Activated T-helper 2 cell treated with anti-CD3 and anti-CD28 coated beads, Interferon-gamma antibody, Interleukin-2, Interleukin-4, amounts not matched to agents 10 μg/mL and 5 μg/mL and 100 μg/mL, durations not matched to agents 14 hours and 24 hours and 36 hours (primary cell): Measurements from ENCODE around the gene ATP12A. TPM values are rescaled to one million over a fixed set of nuclear protein-coding genes. Genes with fewer than 3 reads are reported as not detected.

Experiments used
- DNase-seq: peaks from one replicate; pipeline ENCODE4 v3.0.0; 2021; ENCODE audit warnings: low spot score
- H3K27ac Mint-ChIP-seq: one replicate; pipeline ENCODE4 v1.8.0; 2021; ENCODE audit warnings: mixed read lengths
- H3K27me3 Mint-ChIP-seq: one replicate; pipeline ENCODE4 v1.8.0; 2021; ENCODE audit warnings: low read depth, mixed read lengths
- H3K36me3 Mint-ChIP-seq: one replicate; pipeline ENCODE4 v1.8.0; 2021; ENCODE audit warnings: low read depth, mixed read lengths
- H3K4me1 Mint-ChIP-seq: one replicate; pipeline ENCODE4 v1.8.0; 2021; ENCODE audit warnings: low read depth, mixed read lengths
- H3K4me3 Mint-ChIP-seq: one replicate; pipeline ENCODE4 v1.8.0; 2021; ENCODE audit warnings: low read depth, mild to moderate bottlenecking, moderate library complexity, mixed read lengths
- H3K9me3 Mint-ChIP-seq: one replicate; pipeline ENCODE4 v1.8.0; 2021; ENCODE audit warnings: mixed read lengths
- intact Hi-C: fragments of 100-400 bp; cut with micrococcal nuclease; formaldehyde crosslinking; loops from one replicate; pipeline ENCODE4 v1.15.1; 2023
- total RNA-seq: library from RNA; stranded (reverse); gene quantifications from 2 replicates; pipeline ENCODE4 v1.2.3, GENCODE V29; 2022

The ATP12A gene
- total RNA-seq, 1 donor from 2014 or later = 1.1 TPM

DNA sequence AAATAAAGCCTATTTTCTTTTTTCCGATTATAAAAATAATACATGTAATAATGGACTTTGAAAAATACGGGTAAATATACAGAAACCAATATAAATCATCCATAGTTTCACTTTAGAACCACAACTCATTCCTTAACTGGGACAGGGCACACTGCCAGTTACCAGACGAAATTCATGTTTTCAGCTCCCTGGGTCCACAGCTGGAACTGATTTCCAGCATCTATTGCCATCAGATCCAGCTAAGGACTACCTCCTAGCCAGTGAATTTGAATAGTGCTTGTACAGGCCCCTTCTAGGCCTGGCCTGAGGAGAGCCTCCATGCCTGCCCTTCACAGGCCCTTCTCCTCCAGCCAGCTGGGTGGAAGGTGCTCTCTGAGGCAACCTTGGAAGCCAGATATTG, 30.0 kb upstream of the ATP12A start:
- Mint-ChIP-seq H3K27me3 (peaks cover 5% of the 10 kb centered on the region), H3K27ac (no peak overlapping the region), H3K4me3 (no peak overlapping the region)

GRCh38 chr13:24651718-24652345, 28.4 kb upstream of the ATP12A start:
- peaks cover 6% of the 10 kb centered on the region for H3K4me1 Mint-ChIP-seq
- no peaks in the 10 kb centered on the region for H3K36me3 Mint-ChIP-seq
- no peak overlapping the region for H3K27ac Mint-ChIP-seq
- no peak for DNase-seq
- intact Hi-C loops = no loop called here
- peaks cover 11% of the 10 kb centered on the region for H3K27me3 Mint-ChIP-seq
- H3K9me3 Mint-ChIP-seq = no peaks in the 10 kb centered on the region
- no peak overlapping the region for H3K4me3 Mint-ChIP-seq

More for the DNA sequence above, 30.0 kb upstream of the ATP12A start:
- peaks cover 6% of the 10 kb centered on the region for H3K4me1 Mint-ChIP-seq
- intact Hi-C loops = no loop called here
- no peaks in the 10 kb centered on the region for H3K9me3 Mint-ChIP-seq
- no peak for DNase-seq
- H3K36me3 Mint-ChIP-seq = no peaks in the 10 kb centered on the region

DNA sequence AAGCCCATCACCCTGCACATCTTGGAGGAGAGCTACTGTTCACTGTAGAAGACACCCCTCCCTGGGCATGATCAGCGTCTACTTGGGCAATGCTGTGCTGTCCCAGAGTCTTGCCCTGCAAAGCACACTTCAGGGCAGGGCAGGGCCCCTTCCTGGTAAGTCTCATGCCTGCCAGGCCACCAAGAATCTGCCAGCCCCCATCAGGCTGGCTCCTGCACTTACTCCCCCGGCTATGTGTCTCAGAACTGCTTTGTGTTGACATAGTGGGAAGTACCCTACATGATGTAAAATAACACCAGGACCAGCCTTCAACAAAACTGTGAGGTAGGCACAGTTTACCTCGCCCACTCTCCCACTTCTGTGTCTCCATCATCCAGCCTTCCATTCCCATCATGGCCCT, 27.8 kb upstream of the ATP12A start:
- Mint-ChIP-seq H3K9me3 (no peaks in the 10 kb centered on the region), H3K27me3 (peaks cover 12% of the 10 kb centered on the region), H3K4me3 (no peak overlapping the region), H3K4me1 (peaks cover 6% of the 10 kb centered on the region), H3K27ac (no peak overlapping the region), H3K36me3 (no peaks in the 10 kb centered on the region)
- intact Hi-C loops = no loop called here
- DNase-seq = no peak

DNA sequence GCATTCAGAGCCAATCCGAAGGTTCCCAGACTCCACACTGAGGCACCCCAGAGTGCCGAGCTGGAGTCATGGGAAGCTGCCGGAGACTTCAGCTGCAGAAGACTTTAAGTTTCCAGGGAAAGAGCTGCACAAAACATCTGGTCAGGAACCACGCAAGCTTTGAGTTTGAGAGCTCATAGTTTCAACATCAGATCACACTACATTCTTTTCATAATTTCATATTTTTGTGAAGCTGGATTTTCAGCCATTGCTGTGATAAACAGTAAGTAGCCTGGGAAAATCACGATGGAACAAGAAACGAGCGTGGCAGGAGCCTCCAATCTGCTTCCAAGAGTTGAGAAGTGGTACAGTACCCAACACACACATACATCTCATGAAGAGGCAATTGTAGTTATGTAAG, 25.5 kb upstream of the ATP12A start:
- Mint-ChIP-seq H3K9me3 (no peaks in the 10 kb centered on the region), H3K27ac (no peak overlapping the region), H3K4me1 (peaks cover under 1% of the 10 kb centered on the region), H3K27me3 (peaks cover 21% of the 10 kb centered on the region), H3K36me3 (no peaks in the 10 kb centered on the region), H3K4me3 (no peak overlapping the region)
- intact Hi-C loops = no loop called here
- DNase-seq = no peak

DNA sequence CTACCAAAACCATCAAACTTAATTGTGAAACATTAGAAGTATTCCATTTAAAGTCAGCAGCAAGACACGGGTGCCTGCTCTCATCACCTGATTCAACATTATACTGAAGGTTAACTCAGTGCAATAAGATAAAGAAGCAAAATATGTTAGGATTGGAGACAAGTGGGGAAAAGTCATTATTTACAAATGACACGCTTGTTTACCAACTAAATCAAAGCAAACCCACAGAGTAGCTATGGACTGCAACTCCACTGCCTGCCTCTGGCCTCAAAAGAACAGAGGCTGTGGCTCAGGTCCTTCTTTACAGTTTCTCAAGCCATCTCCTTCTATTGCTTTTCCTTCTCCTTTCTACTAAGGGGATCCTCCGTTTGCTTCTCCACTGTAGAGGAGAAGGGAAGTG, 21.0 kb upstream of the ATP12A start:
- Mint-ChIP-seq H3K27me3 (peaks cover 21% of the 10 kb centered on the region), H3K4me3 (no peak overlapping the region), H3K4me1 (peaks cover 9% of the 10 kb centered on the region), H3K9me3 (no peaks in the 10 kb centered on the region), H3K36me3 (no peaks in the 10 kb centered on the region), H3K27ac (no peak overlapping the region)
- no peak for DNase-seq
- intact Hi-C loops = no loop called here

DNA sequence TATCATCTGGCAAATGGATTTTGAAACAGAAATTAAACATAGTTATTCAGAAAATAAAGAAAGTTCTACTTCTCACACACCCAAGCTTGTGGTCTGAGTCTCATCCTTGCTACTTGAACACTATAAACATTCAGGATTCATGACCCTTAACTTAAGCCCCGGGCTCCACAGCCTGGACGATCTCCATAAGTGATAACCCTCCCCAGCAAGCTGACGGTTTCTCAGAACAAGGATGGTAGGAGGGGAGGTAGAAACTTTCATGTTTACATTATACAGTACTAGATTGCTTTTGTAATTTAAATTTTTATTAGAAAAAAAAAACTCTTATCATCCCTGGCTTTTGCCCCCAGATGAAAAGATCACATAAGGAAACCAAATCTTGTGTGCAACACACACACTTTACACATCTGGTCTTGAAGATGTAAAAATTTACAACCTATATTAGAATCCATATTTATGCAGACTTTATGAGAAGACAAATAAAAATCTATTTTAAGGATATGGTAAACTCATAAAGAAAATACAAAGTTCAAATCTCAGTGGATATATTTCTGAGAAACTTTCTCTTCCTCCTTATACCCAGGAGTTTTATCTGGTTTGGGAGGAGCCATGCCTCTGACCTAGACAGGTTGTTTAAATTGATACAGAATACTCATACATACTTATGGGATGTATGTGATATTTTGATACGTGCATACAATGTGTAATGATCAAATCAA, 20.0 kb upstream of the ATP12A start:
- intact Hi-C loops = no loop called here
- Mint-ChIP-seq H3K36me3 (no peaks in the 10 kb centered on the region), H3K27ac (no peak overlapping the region), H3K27me3 (peaks cover 19% of the 10 kb centered on the region), H3K4me3 (no peak overlapping the region), H3K4me1 (peaks cover 9% of the 10 kb centered on the region), H3K9me3 (no peaks in the 10 kb centered on the region)
- no peak for DNase-seq

GRCh38 chr13:24661713-24662112, 18.5 kb upstream of the ATP12A start:
- no peak for DNase-seq
- no peak overlapping the region for H3K4me3 Mint-ChIP-seq
- intact Hi-C loops = no loop called here
- no peaks in the 10 kb centered on the region for H3K36me3 Mint-ChIP-seq
- no peak overlapping the region for H3K27ac Mint-ChIP-seq
- H3K9me3 Mint-ChIP-seq = no peaks in the 10 kb centered on the region
- H3K27me3 Mint-ChIP-seq = peaks cover 14% of the 10 kb centered on the region
- H3K4me1 Mint-ChIP-seq = peaks cover 9% of the 10 kb centered on the region

- no peak for DNase-seq
- no peaks in the 10 kb centered on the region for H3K9me3 Mint-ChIP-seq
- H3K4me1 Mint-ChIP-seq = peaks cover 9% of the 10 kb centered on the region
- no peak overlapping the region for H3K4me3 Mint-ChIP-seq
- no peak overlapping the region for H3K27ac Mint-ChIP-seq
- intact Hi-C loops = no loop called here
- peaks cover 11% of the 10 kb centered on the region for H3K27me3 Mint-ChIP-seq
- no peaks in the 10 kb centered on the region for H3K36me3 Mint-ChIP-seq
Observed at GRCh38 chr13:24662195-24663088, 17.8 kb upstream of the ATP12A start.

DNA sequence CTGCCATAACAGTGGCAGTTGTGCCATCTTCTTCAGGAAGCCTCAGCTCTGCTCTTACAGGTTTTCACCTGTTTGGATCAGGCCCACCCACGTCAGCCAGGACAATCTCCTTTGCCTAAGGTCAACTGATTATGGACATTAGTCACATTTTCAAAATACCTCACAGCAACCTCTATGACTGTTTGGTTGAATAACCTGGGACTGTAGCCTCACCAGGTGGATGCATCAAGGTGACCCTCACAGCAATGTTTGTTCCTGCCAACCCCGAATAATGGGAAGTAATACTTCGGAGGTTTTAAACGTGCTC, 17.2 kb upstream of the ATP12A start:
- no peak overlapping the region for H3K27ac Mint-ChIP-seq

GRCh38 chr13:24663586-24663985, 16.6 kb upstream of the ATP12A start:
- intact Hi-C loops = no loop called here
- Mint-ChIP-seq H3K36me3 (no peaks in the 10 kb centered on the region), H3K4me3 (no peak overlapping the region), H3K9me3 (no peaks in the 10 kb centered on the region), H3K27ac (no peak overlapping the region), H3K4me1 (peaks cover 9% of the 10 kb centered on the region), H3K27me3 (peaks cover 4% of the 10 kb centered on the region)
- no peak for DNase-seq

More for the DNA sequence above, 17.2 kb upstream of the ATP12A start:
- H3K9me3 Mint-ChIP-seq = no peaks in the 10 kb centered on the region
- no peaks in the 10 kb centered on the region for H3K36me3 Mint-ChIP-seq
- peaks cover 5% of the 10 kb centered on the region for H3K27me3 Mint-ChIP-seq
- peaks cover 9% of the 10 kb centered on the region for H3K4me1 Mint-ChIP-seq
- no peak overlapping the region for H3K4me3 Mint-ChIP-seq
- intact Hi-C loops = no loop called here
- DNase-seq = no peak

GRCh38 chr13:24664726-24665409, 15.3 kb upstream of the ATP12A start:
- H3K27me3 Mint-ChIP-seq = peaks cover under 1% of the 10 kb centered on the region
- no peak overlapping the region for H3K27ac Mint-ChIP-seq
- H3K9me3 Mint-ChIP-seq = no peaks in the 10 kb centered on the region
- no peak for DNase-seq
- H3K4me1 Mint-ChIP-seq = peaks cover 7% of the 10 kb centered on the region
- no peak overlapping the region for H3K4me3 Mint-ChIP-seq
- intact Hi-C loops = no loop called here
- H3K36me3 Mint-ChIP-seq = no peaks in the 10 kb centered on the region

DNA sequence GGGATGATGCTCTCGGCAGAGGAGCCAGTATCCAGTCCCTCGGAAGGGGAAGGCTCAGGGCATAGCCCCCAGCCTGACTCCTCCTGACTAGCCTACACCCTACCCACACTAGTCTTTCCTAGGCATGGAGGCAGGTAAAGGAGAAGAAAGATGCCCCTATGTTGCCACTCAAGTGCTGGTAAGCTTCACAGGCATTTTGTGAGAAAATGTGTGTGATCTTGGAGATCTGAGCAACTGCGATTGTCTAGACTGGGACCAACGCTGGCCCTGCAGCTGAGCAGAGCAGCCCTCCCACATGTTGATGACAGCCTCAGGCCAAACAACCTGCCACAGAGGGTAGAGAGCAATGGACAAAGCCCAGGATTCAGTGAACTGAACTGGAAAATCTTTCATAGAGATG, 11.7 kb upstream of the ATP12A start:
- intact Hi-C loops = no loop called here

More for the DNA sequence above, 11.7 kb upstream of the ATP12A start:
- no peak overlapping the region for H3K4me3 Mint-ChIP-seq
- no peaks in the 10 kb centered on the region for H3K27me3 Mint-ChIP-seq
- no peak overlapping the region for H3K27ac Mint-ChIP-seq
- H3K4me1 Mint-ChIP-seq = peaks cover 10% of the 10 kb centered on the region
- no peaks in the 10 kb centered on the region for H3K9me3 Mint-ChIP-seq
- DNase-seq = no peak
- H3K36me3 Mint-ChIP-seq = no peaks in the 10 kb centered on the region
